ENCODE data around the gene SPATA24.
A peak's percentile ranks its signal among the peaks of the same experiment; 100 is the strongest.

SPATA24 gene

GRCh38 chr5:139383275-139383992 lies 20.5 kb downstream of the SPATA24 start, which contains the start of gene SLC23A1:
SLC23A1 (minus strand) TSS chr5:139383297; CDS start chr5:139383253, 44 bp downstream.
- H3K9me3 Mint-ChIP-seq, result no peaks in the 10 kb centered on the region
- ATAC-seq, result no peak
- H3K4me3 Mint-ChIP-seq, result no peak within 1 kb of the TSS
- H3K27ac Mint-ChIP-seq, result peak within 1 kb of the TSS; percentile 78
- H3K4me1 Mint-ChIP-seq, result peaks cover 76% of the 10 kb centered on the region
- no peaks in the 10 kb centered on the region for H3K36me3 Mint-ChIP-seq
- no peaks in the 10 kb centered on the region for H3K27me3 Mint-ChIP-seq

- Mint-ChIP-seq H3K27ac (peak overlapping the region; percentile 63), H3K27me3 (no peaks in the 10 kb centered on the region), H3K36me3 (no peaks in the 10 kb centered on the region), H3K4me3 (no peak overlapping the region), H3K9me3 (no peaks in the 10 kb centered on the region), H3K4me1 (peaks cover 69% of the 10 kb centered on the region)
- no peak for ATAC-seq
Observed at GRCh38 chr5:139382807-139383206, 21.1 kb downstream of the SPATA24 start.

- Mint-ChIP-seq H3K4me1 (peaks cover 66% of the 10 kb centered on the region), H3K4me3 (no peak overlapping the region), H3K27me3 (no peaks in the 10 kb centered on the region), H3K9me3 (no peaks in the 10 kb centered on the region), H3K36me3 (peaks cover 7% of the 10 kb centered on the region), H3K27ac (peak overlapping the region; percentile 57)
- no peak for ATAC-seq
Observed at GRCh38 chr5:139381837-139382761, 21.8 kb downstream of the SPATA24 start.

- Mint-ChIP-seq H3K4me1 (peaks cover 44% of the 10 kb centered on the region), H3K27me3 (no peaks in the 10 kb centered on the region), H3K36me3 (peaks cover 18% of the 10 kb centered on the region), H3K4me3 (no peak overlapping the region), H3K27ac (no peak overlapping the region), H3K9me3 (no peaks in the 10 kb centered on the region)
- no peak for ATAC-seq
Observed at GRCh38 chr5:139379626-139380449, 24.1 kb downstream of the SPATA24 start.

GRCh38 chr5:139378941-139379361 lies 24.9 kb downstream of the SPATA24 start:
- peaks cover 36% of the 10 kb centered on the region for H3K4me1 Mint-ChIP-seq
- no peak overlapping the region for H3K27ac Mint-ChIP-seq

GRCh38 chr5:139378101-139378825 lies 25.6 kb downstream of the SPATA24 start:
- H3K27me3 Mint-ChIP-seq, result no peaks in the 10 kb centered on the region
- H3K4me3 Mint-ChIP-seq, result no peak overlapping the region
- no peaks in the 10 kb centered on the region for H3K9me3 Mint-ChIP-seq
- no peak overlapping the region for H3K27ac Mint-ChIP-seq
- peak; percentile 13 for ATAC-seq
- H3K4me1 Mint-ChIP-seq, result peaks cover 30% of the 10 kb centered on the region
- peaks cover 24% of the 10 kb centered on the region for H3K36me3 Mint-ChIP-seq

More at GRCh38 chr5:139378941-139379361, 24.9 kb downstream of the SPATA24 start:
- Mint-ChIP-seq H3K27me3 (no peaks in the 10 kb centered on the region), H3K4me3 (no peak overlapping the region), H3K9me3 (no peaks in the 10 kb centered on the region), H3K36me3 (peaks cover 19% of the 10 kb centered on the region)
- no peak for ATAC-seq

- Mint-ChIP-seq H3K4me3 (no peak overlapping the region), H3K36me3 (peaks cover 27% of the 10 kb centered on the region), H3K27me3 (no peaks in the 10 kb centered on the region), H3K4me1 (peaks cover 22% of the 10 kb centered on the region), H3K9me3 (no peaks in the 10 kb centered on the region), H3K27ac (no peak overlapping the region)
- ATAC-seq, result no peak
Observed at GRCh38 chr5:139377226-139377625, 26.7 kb downstream of the SPATA24 start.

GRCh38 chr5:139376364-139376763 lies 27.5 kb downstream of the SPATA24 start:
- Mint-ChIP-seq H3K4me1 (peaks cover 17% of the 10 kb centered on the region), H3K9me3 (no peaks in the 10 kb centered on the region), H3K36me3 (peaks cover 33% of the 10 kb centered on the region), H3K27me3 (no peaks in the 10 kb centered on the region), H3K27ac (no peak overlapping the region), H3K4me3 (no peak overlapping the region)
- ATAC-seq, result no peak

GRCh38 chr5:139374909-139375308 lies 29.0 kb downstream of the SPATA24 start:
- H3K27me3 Mint-ChIP-seq, result no peaks in the 10 kb centered on the region
- no peaks in the 10 kb centered on the region for H3K9me3 Mint-ChIP-seq
- H3K4me3 Mint-ChIP-seq, result no peak overlapping the region
- no peak overlapping the region for H3K27ac Mint-ChIP-seq
- peaks cover 15% of the 10 kb centered on the region for H3K4me1 Mint-ChIP-seq
- no peak for ATAC-seq
- H3K36me3 Mint-ChIP-seq, result peaks cover 33% of the 10 kb centered on the region

GRCh38 chr5:139371482-139372435 lies 32.1 kb downstream of the SPATA24 start:
- no peak for ATAC-seq
- Mint-ChIP-seq H3K4me1 (no peaks in the 10 kb centered on the region), H3K9me3 (no peaks in the 10 kb centered on the region), H3K27ac (no peak overlapping the region), H3K36me3 (peaks cover 28% of the 10 kb centered on the region), H3K27me3 (no peaks in the 10 kb centered on the region), H3K4me3 (no peak overlapping the region)

GRCh38 chr5:139369181-139369580 lies 34.7 kb downstream of the SPATA24 start:
- no peaks in the 10 kb centered on the region for H3K9me3 Mint-ChIP-seq
- H3K4me1 Mint-ChIP-seq, result no peaks in the 10 kb centered on the region
- no peak overlapping the region for H3K4me3 Mint-ChIP-seq
- H3K27ac Mint-ChIP-seq, result no peak overlapping the region
- H3K27me3 Mint-ChIP-seq, result no peaks in the 10 kb centered on the region
- H3K36me3 Mint-ChIP-seq, result peaks cover 23% of the 10 kb centered on the region
- ATAC-seq, result no peak

GRCh38 chr5:139368613-139369012 lies 35.3 kb downstream of the SPATA24 start:
- Mint-ChIP-seq H3K9me3 (no peaks in the 10 kb centered on the region), H3K36me3 (peaks cover 27% of the 10 kb centered on the region), H3K27me3 (no peaks in the 10 kb centered on the region), H3K4me1 (peaks cover 5% of the 10 kb centered on the region), H3K27ac (peak overlapping the region; percentile 34), H3K4me3 (no peak overlapping the region)
- no peak for ATAC-seq

- Mint-ChIP-seq H3K27me3 (no peaks in the 10 kb centered on the region), H3K9me3 (no peaks in the 10 kb centered on the region), H3K36me3 (peaks cover 20% of the 10 kb centered on the region), H3K4me3 (no peak overlapping the region), H3K4me1 (peaks cover 14% of the 10 kb centered on the region), H3K27ac (no peak overlapping the region)
- ATAC-seq, result no peak
Observed at GRCh38 chr5:139364466-139364865, 39.4 kb downstream of the SPATA24 start.
